CD4-positive, CD25-positive, alpha-beta regulatory T cell (primary cell): Measurements from ENCODE around the gene TNIK. TPM values are rescaled to one million over a fixed set of nuclear protein-coding genes. Genes with fewer than 3 reads are reported as not detected.

Experiments used
- ATAC-seq, 2 donors: fragments of 150-1000 bp; cut with Tn5 transposase; one replicate each; pipeline ENCODE4 v1.10.0; 2021; ENCODE audit warnings: low read depth in 2 of 2, moderate number of reproducible peaks in 2 of 2, moderate library complexity in 1 of 2
- DNase-seq, 3 donors: peaks; one replicate each; pipeline versions ENCODE4 v3.0.0 to v3.0.0-alpha.2; 2012 to 2022; ENCODE audit warnings: mixed read lengths in 1 of 3
- H3K27ac ChIP-seq: one replicate; pipeline ENCODE4 v1.7.0; 2013; ENCODE audit warnings: mild to moderate bottlenecking, low read length; ENCODE audit not compliant: insufficient read depth, poor library complexity, severe bottlenecking
- H3K27me3 ChIP-seq: one replicate; pipeline ENCODE4 v1.7.0; 2013; ENCODE audit warnings: low read length; ENCODE audit not compliant: control insufficient read depth, insufficient read depth
- H3K36me3 ChIP-seq: one replicate; pipeline ENCODE4 v1.7.0; 2013; ENCODE audit warnings: mild to moderate bottlenecking, low read length, moderate library complexity; ENCODE audit not compliant: control insufficient read depth, insufficient read depth
- H3K4me1 ChIP-seq: 2 replicates; pipeline ENCODE4 v1.7.0; 2013; ENCODE audit warnings: mild to moderate bottlenecking, low read length; ENCODE audit not compliant: insufficient read depth, control insufficient read depth, poor library complexity, severe bottlenecking
- H3K4me3 ChIP-seq: one replicate; pipeline ENCODE4 v1.7.0; 2013; ENCODE audit warnings: low read depth, mild to moderate bottlenecking, low read length, moderate library complexity
- H3K9me3 ChIP-seq, 2 experiments: 1 replicate in 1 of 2; 2 replicates in 1 of 2; pipeline ENCODE4 v1.7.0; 2013; ENCODE audit warnings: low read length in 2 of 2, mild to moderate bottlenecking in 1 of 2, moderate library complexity in 1 of 2; ENCODE audit not compliant: control insufficient read depth in 2 of 2
- H3K27ac Mint-ChIP-seq, 3 donors: one replicate each; pipeline ENCODE4 v1.8.0; 2020 to 2022; ENCODE audit warnings: mild to moderate bottlenecking in 3 of 3, mixed read lengths in 3 of 3, moderate library complexity in 2 of 3
- H3K27me3 Mint-ChIP-seq: one replicate; pipeline ENCODE4 v1.8.0; 2022; ENCODE audit warnings: mild to moderate bottlenecking, mixed read lengths
- H3K36me3 Mint-ChIP-seq: one replicate; pipeline ENCODE4 v1.8.0; 2020; ENCODE audit warnings: mixed read lengths
- H3K4me1 Mint-ChIP-seq, 4 donors: one replicate each; pipeline ENCODE4 v1.8.0; 2020 to 2022; ENCODE audit warnings: mixed read lengths in 4 of 4, mild to moderate bottlenecking in 1 of 4
- H3K4me3 Mint-ChIP-seq, 4 donors: one replicate each; pipeline ENCODE4 v1.8.0; 2020 to 2022; ENCODE audit warnings: mild to moderate bottlenecking in 4 of 4, mixed read lengths in 4 of 4, moderate library complexity in 3 of 4
- H3K9me3 Mint-ChIP-seq, 7 donors: one replicate each; pipeline ENCODE4 v1.8.0; 2020 to 2022; ENCODE audit warnings: mixed read lengths in 7 of 7, mild to moderate bottlenecking in 3 of 7, moderate library complexity in 2 of 7
- polyA plus RNA-seq, 4 donors: library from polyadenylated mRNA; unstranded; fragments of 300-500 nt; fragmentation: Illumina TruSeq; gene quantifications; one replicate each; pipeline ENCODE4 v1.2.3, GENCODE V29; 2021
- total RNA-seq: library from RNA; stranded (reverse); gene quantifications from one replicate; pipeline ENCODE4 v1.2.3, GENCODE V29; 2022

Gene TNIK
- total and polyA plus RNA-seq, 5 donors from 2014 or later = 14.7 to 162 (median 22.3) TPM

DNA sequence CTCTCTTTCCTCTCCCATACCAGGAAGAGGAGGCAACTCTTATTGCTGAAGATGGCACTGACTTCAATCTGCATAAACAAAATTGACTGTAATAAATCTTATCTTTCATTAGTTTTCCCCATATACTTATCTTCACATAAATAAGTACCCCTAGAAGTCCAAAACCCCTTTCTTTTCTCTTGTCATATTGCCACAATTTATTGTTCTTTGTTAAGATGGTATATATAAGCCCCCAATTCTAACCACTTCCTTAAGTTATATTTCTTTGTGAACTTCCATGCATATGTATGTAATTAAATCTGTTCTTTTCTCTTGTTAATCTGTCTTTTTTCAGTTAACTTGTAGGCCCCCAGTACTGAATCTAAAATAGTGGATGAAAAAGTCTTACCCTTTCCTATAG is 68.8 kb downstream of the TNIK start:
- peaks cover 0 to 17% (median 5%) of the 10 kb centered on the region in 7 donors for H3K9me3 Mint-ChIP-seq
- Histone ChIP-seq H3K36me3 (peaks cover 7% of the 10 kb centered on the region), H3K27me3 (no peaks in the 10 kb centered on the region), H3K4me1 (peaks cover 18% of the 10 kb centered on the region), H3K4me3 (no peak overlapping the region), H3K9me3 (peaks cover 10 to 14% of the 10 kb centered on the region in 2 experiments), H3K27ac (no peak overlapping the region)
- no peaks in the 10 kb centered on the region for H3K27me3 Mint-ChIP-seq
- H3K4me1 Mint-ChIP-seq = peaks cover 40 to 68% (median 57%) of the 10 kb centered on the region in 4 donors
- no peak for DNase-seq
- ATAC-seq = no peak
- H3K4me3 Mint-ChIP-seq = peak overlapping the region in 1 of 4 donors; percentile 27
- H3K36me3 Mint-ChIP-seq = peaks cover 27% of the 10 kb centered on the region
- H3K27ac Mint-ChIP-seq = no peak overlapping the region

GRCh38 chr3:171390051-171390941 is 69.9 kb downstream of the TNIK start:
- DNase-seq = no peak
- no peak for ATAC-seq
- Mint-ChIP-seq H3K36me3 (peaks cover 26% of the 10 kb centered on the region), H3K27ac (no peak overlapping the region), H3K27me3 (no peaks in the 10 kb centered on the region), H3K4me1 (peaks cover 33 to 69% (median 53%) of the 10 kb centered on the region in 4 donors), H3K9me3 (peaks cover 0 to 17% (median 5%) of the 10 kb centered on the region in 7 donors), H3K4me3 (no peak overlapping the region)
- Histone ChIP-seq H3K9me3 (peaks cover 10 to 14% of the 10 kb centered on the region in 2 experiments), H3K36me3 (peaks cover 7% of the 10 kb centered on the region), H3K4me3 (peak overlapping the region; percentile 11), H3K4me1 (peaks cover 18% of the 10 kb centered on the region), H3K27ac (no peak overlapping the region), H3K27me3 (no peaks in the 10 kb centered on the region)

DNA sequence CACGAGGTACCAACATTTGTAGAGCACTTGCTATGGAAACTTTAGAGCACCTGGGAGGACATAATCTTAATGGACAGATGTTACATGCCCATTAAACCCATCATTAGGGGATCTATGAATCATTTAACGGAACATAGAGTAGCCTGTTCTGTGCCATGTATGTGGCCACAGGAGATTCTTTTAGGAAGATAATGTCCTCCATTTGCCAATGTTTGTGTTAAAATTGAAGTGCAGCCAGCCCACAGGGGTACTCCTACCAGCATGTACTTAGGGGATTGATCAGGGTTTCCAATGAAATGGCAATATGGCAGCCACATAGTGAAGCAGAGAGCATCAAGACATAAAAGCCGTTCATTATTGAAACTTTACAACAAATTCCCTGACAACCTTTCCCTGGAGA is 70.7 kb downstream of the TNIK start:
- peaks cover 10 to 14% of the 10 kb centered on the region in 2 experiments for H3K9me3 ChIP-seq
- H3K27me3 Mint-ChIP-seq = no peaks in the 10 kb centered on the region
- no peak for ATAC-seq
- peaks cover 30 to 68% (median 54%) of the 10 kb centered on the region in 4 donors for H3K4me1 Mint-ChIP-seq
- no peak overlapping the region for H3K4me3 ChIP-seq
- peaks cover 20% of the 10 kb centered on the region for H3K36me3 Mint-ChIP-seq
- DNase-seq = no peak
- no peak overlapping the region for H3K4me3 Mint-ChIP-seq
- no peak overlapping the region for H3K27ac ChIP-seq
- H3K27ac Mint-ChIP-seq = peak overlapping the region in 1 of 3 donors; percentile 52
- H3K36me3 ChIP-seq = peaks cover 7% of the 10 kb centered on the region
- peaks cover 0 to 17% (median 5%) of the 10 kb centered on the region in 7 donors for H3K9me3 Mint-ChIP-seq
- no peaks in the 10 kb centered on the region for H3K27me3 ChIP-seq
- peaks cover 18% of the 10 kb centered on the region for H3K4me1 ChIP-seq

- peaks cover 29 to 74% (median 59%) of the 10 kb centered on the region in 4 donors for H3K4me1 Mint-ChIP-seq
- peak overlapping the region in 2 of 3 donors; percentile 4 to 21 for H3K27ac Mint-ChIP-seq
- no peak overlapping the region for H3K4me3 ChIP-seq
- H3K27me3 Mint-ChIP-seq = no peaks in the 10 kb centered on the region
- ATAC-seq (no peak), DNase-seq (no peak)
- H3K27ac ChIP-seq = no peak overlapping the region
- peaks cover 7% of the 10 kb centered on the region for H3K36me3 ChIP-seq
- H3K36me3 Mint-ChIP-seq = peaks cover 19% of the 10 kb centered on the region
- peaks cover 10 to 14% of the 10 kb centered on the region in 2 experiments for H3K9me3 ChIP-seq
- peaks cover 18% of the 10 kb centered on the region for H3K4me1 ChIP-seq
- H3K27me3 ChIP-seq = no peaks in the 10 kb centered on the region
- peaks cover 0 to 16% (median 3%) of the 10 kb centered on the region in 7 donors for H3K9me3 Mint-ChIP-seq
- H3K4me3 Mint-ChIP-seq = peak overlapping the region in 2 of 4 donors; percentile 3 to 18
These were observed 71.7 kb downstream of the TNIK start for GRCh38 chr3:171388527-171388926.

DNA sequence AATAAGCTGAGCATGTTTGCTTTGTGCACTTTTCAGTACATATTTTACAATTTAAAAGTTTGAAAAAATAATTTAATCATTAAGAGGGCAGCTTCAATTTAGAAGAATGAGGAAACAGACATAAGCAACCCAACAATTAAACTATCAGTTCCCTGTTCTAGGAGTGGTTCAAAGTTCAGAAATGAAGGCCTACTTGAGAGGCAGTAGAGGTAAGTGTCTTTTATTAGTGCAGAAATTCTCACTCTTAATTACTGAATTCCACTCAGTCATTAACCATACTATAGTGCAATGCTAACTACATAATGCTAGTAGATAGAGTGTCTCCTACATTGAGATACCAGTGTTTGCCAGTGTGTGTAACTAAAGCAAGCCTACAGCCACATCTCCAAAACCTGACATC is 73.1 kb downstream of the TNIK start:
- Mint-ChIP-seq H3K36me3 (peaks cover 11% of the 10 kb centered on the region), H3K4me3 (no peak overlapping the region), H3K27ac (peak overlapping the region in 1 of 3 donors; percentile 45), H3K9me3 (peaks cover 0 to 12% (median 3%) of the 10 kb centered on the region in 7 donors), H3K27me3 (no peaks in the 10 kb centered on the region), H3K4me1 (peaks cover 27 to 81% (median 63%) of the 10 kb centered on the region in 4 donors)
- Histone ChIP-seq H3K4me3 (no peak overlapping the region), H3K27me3 (no peaks in the 10 kb centered on the region), H3K27ac (no peak overlapping the region), H3K4me1 (peaks cover 18% of the 10 kb centered on the region), H3K36me3 (peaks cover 7% of the 10 kb centered on the region), H3K9me3 (peaks cover 7 to 12% of the 10 kb centered on the region in 2 experiments)
- ATAC-seq = no peak
- no peak for DNase-seq

- ATAC-seq = no peak
- Histone ChIP-seq H3K27me3 (no peaks in the 10 kb centered on the region), H3K9me3 (no peaks in the 10 kb centered on the region), H3K27ac (no peak overlapping the region), H3K36me3 (no peaks in the 10 kb centered on the region), H3K4me1 (peaks cover 18% of the 10 kb centered on the region), H3K4me3 (no peak overlapping the region)
- Mint-ChIP-seq H3K9me3 (peaks cover 0 to 2% (median 0%) of the 10 kb centered on the region in 7 donors), H3K27ac (peak overlapping the region in 2 of 3 donors; percentile 21 to 80), H3K27me3 (no peaks in the 10 kb centered on the region), H3K36me3 (peaks cover under 1% of the 10 kb centered on the region), H3K4me3 (peak overlapping the region in 1 of 4 donors; percentile 4), H3K4me1 (peaks cover 21 to 90% (median 69%) of the 10 kb centered on the region in 4 donors)
- no peak for DNase-seq
These were observed 75.1 kb downstream of the TNIK start for GRCh38 chr3:171385086-171385485.

DNA sequence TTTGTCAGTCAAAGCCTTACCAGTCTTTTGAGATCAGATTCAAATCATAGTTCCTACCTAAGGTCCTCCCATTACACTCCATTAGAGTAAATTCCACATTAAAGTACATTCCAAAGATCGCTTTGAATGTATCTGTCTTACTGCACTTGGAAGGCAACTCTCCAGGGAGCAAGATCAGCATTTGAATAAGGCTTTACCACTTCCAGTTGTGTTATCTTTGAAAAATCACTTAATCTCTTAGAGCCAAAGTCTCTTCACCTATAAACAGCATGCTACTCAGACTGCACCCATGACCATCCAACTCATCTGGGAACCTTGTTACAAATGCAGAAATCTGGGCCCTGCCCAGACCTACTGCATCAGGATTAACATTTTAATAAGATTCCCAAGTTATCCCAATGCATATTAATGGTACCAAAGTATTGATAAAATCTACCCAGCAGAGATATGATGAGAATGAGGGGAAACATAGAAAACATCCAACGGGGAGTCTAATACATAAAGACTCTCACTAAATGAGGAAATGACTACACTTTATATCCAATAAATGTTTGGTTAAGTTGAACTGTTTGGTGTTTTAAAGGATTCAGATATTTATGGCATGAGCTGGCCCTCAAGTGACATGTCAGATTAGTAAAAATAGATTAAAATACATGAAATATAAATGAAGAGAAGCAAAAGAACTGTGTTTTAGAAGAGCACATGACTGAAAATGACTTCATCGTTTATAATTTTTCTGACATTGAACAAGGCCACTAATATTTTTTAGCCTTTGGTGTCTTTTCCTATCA is 75.9 kb downstream of the TNIK start:
- Histone ChIP-seq H3K4me3 (no peak overlapping the region), H3K4me1 (peaks cover 18% of the 10 kb centered on the region), H3K9me3 (no peaks in the 10 kb centered on the region), H3K27me3 (no peaks in the 10 kb centered on the region), H3K27ac (no peak overlapping the region), H3K36me3 (no peaks in the 10 kb centered on the region)
- peaks cover 3% of the 10 kb centered on the region for H3K36me3 Mint-ChIP-seq
- H3K9me3 Mint-ChIP-seq = no peaks in the 10 kb centered on the region
- no peaks in the 10 kb centered on the region for H3K27me3 Mint-ChIP-seq
- peak overlapping the region; percentile 14 to 80 (median 45) for H3K27ac Mint-ChIP-seq
- DNase-seq (no peak), ATAC-seq (no peak)
- H3K4me3 Mint-ChIP-seq = peak overlapping the region in 1 of 4 donors; percentile 56
- H3K4me1 Mint-ChIP-seq = peaks cover 23 to 90% (median 68%) of the 10 kb centered on the region in 4 donors
